ENCODE measurements around the gene ADAM22. TPM values are rescaled to one million over a fixed set of nuclear protein-coding genes. Genes with fewer than 3 reads are reported as not detected.

The ADAM22 gene
- total and polyA plus RNA-seq, 8 donors, result 2.6 to 25.3 (median 17.0) TPM

DNA sequence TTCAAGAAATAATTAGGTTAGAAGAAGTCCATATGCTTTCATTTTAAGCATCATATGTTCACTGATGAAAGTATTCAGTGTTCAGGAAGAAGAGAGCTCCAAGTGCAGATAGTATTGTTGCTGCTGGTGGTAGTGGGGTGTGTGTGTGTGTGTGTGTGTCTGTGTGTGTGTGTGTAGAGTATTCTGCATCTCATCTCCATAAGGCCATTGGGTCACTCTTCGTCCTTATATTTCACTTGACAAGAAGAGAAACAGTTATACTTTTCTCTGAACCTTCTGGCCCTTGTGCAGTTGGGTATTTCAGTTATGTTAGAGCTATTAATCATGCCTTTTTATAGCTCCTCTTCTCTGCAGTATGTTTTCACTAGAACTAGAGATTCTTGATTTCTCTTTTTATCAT, 26.2 kb downstream of the ADAM22 start:
- no peak overlapping the region for H3K4me3 ChIP-seq
- intact Hi-C loops (cut with DNase I), result no loop called here
- H3K4me1 ChIP-seq, result no peaks in the 10 kb centered on the region
- TF ChIP-seq, protein P1, sequence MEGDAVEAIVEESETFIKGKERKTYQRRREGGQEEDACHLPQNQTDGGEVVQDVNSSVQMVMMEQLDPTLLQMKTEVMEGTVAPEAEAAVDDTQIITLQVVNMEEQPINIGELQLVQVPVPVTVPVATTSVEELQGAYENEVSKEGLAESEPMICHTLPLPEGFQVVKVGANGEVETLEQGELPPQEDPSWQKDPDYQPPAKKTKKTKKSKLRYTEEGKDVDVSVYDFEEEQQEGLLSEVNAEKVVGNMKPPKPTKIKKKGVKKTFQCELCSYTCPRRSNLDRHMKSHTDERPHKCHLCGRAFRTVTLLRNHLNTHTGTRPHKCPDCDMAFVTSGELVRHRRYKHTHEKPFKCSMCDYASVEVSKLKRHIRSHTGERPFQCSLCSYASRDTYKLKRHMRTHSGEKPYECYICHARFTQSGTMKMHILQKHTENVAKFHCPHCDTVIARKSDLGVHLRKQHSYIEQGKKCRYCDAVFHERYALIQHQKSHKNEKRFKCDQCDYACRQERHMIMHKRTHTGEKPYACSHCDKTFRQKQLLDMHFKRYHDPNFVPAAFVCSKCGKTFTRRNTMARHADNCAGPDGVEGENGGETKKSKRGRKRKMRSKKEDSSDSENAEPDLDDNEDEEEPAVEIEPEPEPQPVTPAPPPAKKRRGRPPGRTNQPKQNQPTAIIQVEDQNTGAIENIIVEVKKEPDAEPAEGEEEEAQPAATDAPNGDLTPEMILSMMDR (IDR thresholded peaks at IDR 0.05), result no peak
- no peaks in the 10 kb centered on the region for H3K9me3 ChIP-seq
- H3K27me3 ChIP-seq, result no peaks in the 10 kb centered on the region
- DNase-seq (no peak), ATAC-seq (no peak)
- no peak overlapping the region for H3K27ac ChIP-seq
- no peaks in the 10 kb centered on the region for H3K36me3 ChIP-seq

DNA sequence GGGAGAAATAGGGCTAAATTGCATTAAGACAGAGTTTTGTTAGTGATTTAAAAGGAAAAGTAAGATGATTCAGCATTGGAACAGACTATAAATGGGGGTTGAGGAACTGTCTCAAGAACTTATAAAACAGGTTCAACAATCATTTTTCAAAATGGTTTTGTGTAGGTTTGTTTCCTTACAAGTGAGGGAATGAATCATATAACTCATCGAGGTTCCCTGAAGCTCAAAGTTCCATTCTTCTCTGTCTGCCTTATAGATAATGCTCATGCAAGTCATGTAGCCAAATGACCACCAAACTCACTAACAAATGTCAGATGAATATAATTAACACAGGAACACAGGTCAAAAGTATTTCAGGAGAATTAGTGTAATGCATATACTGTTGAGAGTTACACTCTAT, 27.7 kb downstream of the ADAM22 start:
- Histone ChIP-seq H3K36me3 (no peaks in the 10 kb centered on the region), H3K27ac (no peak overlapping the region), H3K4me1 (no peaks in the 10 kb centered on the region), H3K9me3 (no peaks in the 10 kb centered on the region), H3K4me3 (no peak overlapping the region), H3K27me3 (no peaks in the 10 kb centered on the region)
- no peak for DNase-seq
- intact Hi-C loops (cut with DNase I), result no loop called here
- TF ChIP-seq, protein P1 (IDR thresholded peaks at IDR 0.05), result no peak
- ATAC-seq, result no peak

DNA sequence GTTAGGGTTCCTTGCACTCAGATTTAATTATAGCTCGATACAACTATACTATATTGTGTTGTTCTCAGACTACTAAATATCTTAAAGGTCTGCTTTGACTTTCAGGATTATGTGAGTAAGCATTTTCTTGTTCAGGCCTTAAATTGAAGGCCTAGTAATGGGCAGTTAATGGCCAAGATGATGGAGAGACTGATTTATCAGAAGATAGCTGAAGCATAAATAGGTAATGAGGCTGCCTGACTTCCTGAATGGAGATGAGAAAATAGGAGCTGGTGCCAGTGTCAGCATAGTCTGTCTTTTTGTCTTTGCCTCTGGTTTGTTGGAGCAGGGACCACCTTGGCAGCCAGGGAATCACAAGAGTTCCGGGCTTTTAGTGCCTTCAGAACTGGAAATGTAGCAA, 32.2 kb downstream of the ADAM22 start:
- H3K27ac ChIP-seq, result no peak overlapping the region
- H3K9me3 ChIP-seq, result no peaks in the 10 kb centered on the region
- no peaks in the 10 kb centered on the region for H3K36me3 ChIP-seq
- no peak overlapping the region for H3K4me3 ChIP-seq
- TF ChIP-seq, protein P1 (IDR thresholded peaks at IDR 0.05), result no peak
- ATAC-seq (no peak), DNase-seq (no peak)
- no peaks in the 10 kb centered on the region for H3K4me1 ChIP-seq
- no peaks in the 10 kb centered on the region for H3K27me3 ChIP-seq
- intact Hi-C loops (cut with DNase I), result no loop called here

DNA sequence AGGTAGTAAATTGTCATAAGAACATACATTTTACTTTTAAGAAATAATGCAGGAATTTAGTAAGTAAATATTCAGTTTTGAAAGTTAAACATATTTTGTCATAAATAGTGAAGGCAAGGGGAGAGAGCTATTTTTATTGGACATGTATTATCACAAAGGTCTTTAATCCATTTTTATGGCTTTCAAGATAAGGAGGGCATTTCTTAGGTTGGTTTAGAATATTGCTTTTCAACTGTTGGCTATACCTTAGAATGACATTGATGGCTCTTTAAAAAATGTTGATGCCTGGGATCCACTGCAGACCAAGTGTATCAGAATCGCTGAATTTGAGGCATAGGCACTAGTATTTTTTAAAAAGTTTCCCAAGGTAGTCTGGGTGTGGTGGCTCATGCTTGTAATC, 34.0 kb downstream of the ADAM22 start:
- ATAC-seq, result no peak
- H3K36me3 ChIP-seq, result no peaks in the 10 kb centered on the region

DNA sequence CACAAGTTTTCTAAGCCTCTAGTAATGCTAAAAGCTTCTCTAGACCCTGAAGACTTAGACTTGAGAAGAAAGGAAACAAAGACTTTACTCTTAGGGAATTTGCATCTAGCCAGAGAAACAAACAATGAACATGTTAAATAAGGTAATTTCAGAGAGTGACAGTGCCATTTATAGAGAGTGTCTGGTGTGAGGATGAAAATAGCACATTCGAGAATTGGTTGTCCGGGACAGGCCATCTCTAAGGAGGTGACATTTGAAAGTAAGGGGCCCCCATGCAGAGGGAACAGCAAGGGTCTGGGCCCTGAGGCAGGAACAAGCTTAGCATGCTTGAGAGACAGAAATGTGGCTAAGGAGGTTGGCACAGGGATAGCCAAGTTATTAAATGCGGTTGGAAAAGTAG, 48.1 kb downstream of the ADAM22 start:
- TF ChIP-seq, protein P1 (IDR thresholded peaks at IDR 0.05), result no peak
- Histone ChIP-seq H3K27me3 (no peaks in the 10 kb centered on the region), H3K4me1 (no peaks in the 10 kb centered on the region), H3K27ac (no peak overlapping the region), H3K4me3 (no peak overlapping the region), H3K9me3 (no peaks in the 10 kb centered on the region), H3K36me3 (no peaks in the 10 kb centered on the region)
- ATAC-seq (no peak), DNase-seq (no peak)
- intact Hi-C loops (cut with DNase I), result no loop called here

More for the DNA sequence above, 34.0 kb downstream of the ADAM22 start:
- H3K9me3 ChIP-seq, result no peaks in the 10 kb centered on the region
- TF ChIP-seq, protein P1 (IDR thresholded peaks at IDR 0.05), result no peak
- intact Hi-C loops (cut with DNase I), result no loop called here
- H3K4me3 ChIP-seq, result no peak overlapping the region
- no peak overlapping the region for H3K27ac ChIP-seq
- no peaks in the 10 kb centered on the region for H3K4me1 ChIP-seq
- H3K27me3 ChIP-seq, result no peaks in the 10 kb centered on the region
- no peak for DNase-seq

Measured in left lung (tissue), 10 donors.